Measurements from ENCODE around the gene CARM1.

DNA sequence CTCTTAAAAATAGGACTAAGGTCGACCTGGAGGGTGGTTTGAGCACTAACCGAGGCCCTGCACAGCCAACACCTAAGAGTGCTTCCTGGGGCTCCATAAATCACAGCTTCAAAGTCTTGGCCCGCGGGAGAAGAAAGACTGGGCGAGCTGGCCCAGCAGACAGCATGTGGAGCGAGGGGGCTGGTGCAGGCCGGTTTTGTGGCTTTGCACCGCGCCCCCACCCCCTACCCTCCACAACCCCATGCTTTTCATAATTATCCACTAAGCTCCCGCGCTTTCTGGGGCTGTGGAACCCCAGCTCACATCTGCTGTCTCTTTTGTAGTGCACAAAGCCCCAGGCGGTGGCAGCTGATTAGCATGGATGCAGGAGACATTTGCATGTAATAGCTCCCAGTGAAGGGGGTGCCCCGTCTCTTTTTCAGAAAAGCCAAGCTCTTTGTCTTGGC lies 17.1 kb downstream of the CARM1 start:
- TF ChIP-seq, protein P1, sequence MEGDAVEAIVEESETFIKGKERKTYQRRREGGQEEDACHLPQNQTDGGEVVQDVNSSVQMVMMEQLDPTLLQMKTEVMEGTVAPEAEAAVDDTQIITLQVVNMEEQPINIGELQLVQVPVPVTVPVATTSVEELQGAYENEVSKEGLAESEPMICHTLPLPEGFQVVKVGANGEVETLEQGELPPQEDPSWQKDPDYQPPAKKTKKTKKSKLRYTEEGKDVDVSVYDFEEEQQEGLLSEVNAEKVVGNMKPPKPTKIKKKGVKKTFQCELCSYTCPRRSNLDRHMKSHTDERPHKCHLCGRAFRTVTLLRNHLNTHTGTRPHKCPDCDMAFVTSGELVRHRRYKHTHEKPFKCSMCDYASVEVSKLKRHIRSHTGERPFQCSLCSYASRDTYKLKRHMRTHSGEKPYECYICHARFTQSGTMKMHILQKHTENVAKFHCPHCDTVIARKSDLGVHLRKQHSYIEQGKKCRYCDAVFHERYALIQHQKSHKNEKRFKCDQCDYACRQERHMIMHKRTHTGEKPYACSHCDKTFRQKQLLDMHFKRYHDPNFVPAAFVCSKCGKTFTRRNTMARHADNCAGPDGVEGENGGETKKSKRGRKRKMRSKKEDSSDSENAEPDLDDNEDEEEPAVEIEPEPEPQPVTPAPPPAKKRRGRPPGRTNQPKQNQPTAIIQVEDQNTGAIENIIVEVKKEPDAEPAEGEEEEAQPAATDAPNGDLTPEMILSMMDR (IDR thresholded peaks at IDR 0.05): no peak
- TF ChIP-seq POLR2A (IDR thresholded peaks at IDR 0.05): no peak

Measured in gastroesophageal sphincter (tissue), 3 donors.